Measurements from ENCODE around the gene RPRD1A. TPM values are rescaled to one million over a fixed set of nuclear protein-coding genes. Genes with fewer than 3 reads are reported as not detected.

Gene RPRD1A
- total RNA-seq, 1 experiment from 2014 or later = 80.7 TPM

DNA sequence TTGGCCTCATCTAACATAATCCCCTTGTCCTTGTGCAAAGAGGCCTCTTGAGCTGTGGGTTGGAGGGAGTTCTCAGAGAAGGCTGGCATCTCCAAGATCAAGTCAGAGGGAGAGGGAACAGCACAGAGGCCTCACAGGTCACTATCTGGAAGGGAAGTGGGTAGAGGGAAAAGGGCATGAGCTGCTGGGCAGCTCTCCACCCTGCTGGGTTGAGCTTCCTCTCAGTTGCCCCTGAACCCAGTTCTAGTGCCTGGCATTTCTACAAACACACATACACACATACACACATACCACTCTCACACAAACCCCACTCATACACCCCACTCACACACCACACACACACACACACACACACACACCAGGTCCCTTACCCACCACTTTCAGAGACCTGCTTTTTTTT lies 125.2 kb downstream of the RPRD1A start:
- RAD21 ChIA-PET (ENCODE audit: low non-redundant PET in 1 of 2, low total read pairs in 2 of 2, uncharacterized antibody in 2 of 2, unreplicated experiment in 2 of 2) = no interaction called here
- POLR2A ChIA-PET = no interaction called here
- Histone ChIP-seq H3K9me2 (ENCODE audit: insufficient read depth) (no peaks in the 10 kb centered on the region), H3K27me3 (ENCODE audit: insufficient read depth, low read length) (no peaks in the 10 kb centered on the region), H2AFZ (ENCODE audit: low read depth, low read length, poor library complexity, severe bottlenecking) (no peak overlapping the region), H3K27ac (ENCODE audit: low read depth, low read length) (no peak overlapping the region), H3K36me3 (ENCODE audit: control insufficient read depth in 1 of 2, insufficient read depth in 2 of 2, low read length in 2 of 2) (no peaks in the 10 kb centered on the region), H3K79me2 (ENCODE audit: insufficient read depth, low read length) (no peaks in the 10 kb centered on the region), H3K4me1 (ENCODE audit: control insufficient read depth in 1 of 2, insufficient read depth in 2 of 2, low read length in 2 of 2) (no peaks in the 10 kb centered on the region), H3K9ac (ENCODE audit: low read length) (no peak overlapping the region), H4K20me1 (ENCODE audit: insufficient read depth) (no peaks in the 10 kb centered on the region), H3K4me3 (replicated peaks in 1 of 2; ENCODE audit: low read depth in 1 of 2, low read length in 2 of 2) (no peak overlapping the region), H3K4me2 (ENCODE audit: low read length) (no peak overlapping the region), H3K9me3 (ENCODE audit: control insufficient read depth in 1 of 2, insufficient read depth in 1 of 2, low read depth in 1 of 2, low read length in 2 of 2) (no peaks in the 10 kb centered on the region)
- TF ChIP-seq POLR2AphosphoS5 (IDR thresholded peaks at IDR 0.05; ENCODE audit: low read depth, low read length) (no peak), SRF (IDR thresholded peaks at IDR 0.05; ENCODE audit: low read depth) (no peak), FOSL1 (IDR thresholded peaks at IDR 0.05; ENCODE audit: low read depth) (no peak), RAD21 (IDR thresholded peaks at IDR 0.05; ENCODE audit: low read depth) (no peak), JUND (IDR thresholded peaks at IDR 0.05) (no peak)
- TF ChIP-seq, protein P1, sequence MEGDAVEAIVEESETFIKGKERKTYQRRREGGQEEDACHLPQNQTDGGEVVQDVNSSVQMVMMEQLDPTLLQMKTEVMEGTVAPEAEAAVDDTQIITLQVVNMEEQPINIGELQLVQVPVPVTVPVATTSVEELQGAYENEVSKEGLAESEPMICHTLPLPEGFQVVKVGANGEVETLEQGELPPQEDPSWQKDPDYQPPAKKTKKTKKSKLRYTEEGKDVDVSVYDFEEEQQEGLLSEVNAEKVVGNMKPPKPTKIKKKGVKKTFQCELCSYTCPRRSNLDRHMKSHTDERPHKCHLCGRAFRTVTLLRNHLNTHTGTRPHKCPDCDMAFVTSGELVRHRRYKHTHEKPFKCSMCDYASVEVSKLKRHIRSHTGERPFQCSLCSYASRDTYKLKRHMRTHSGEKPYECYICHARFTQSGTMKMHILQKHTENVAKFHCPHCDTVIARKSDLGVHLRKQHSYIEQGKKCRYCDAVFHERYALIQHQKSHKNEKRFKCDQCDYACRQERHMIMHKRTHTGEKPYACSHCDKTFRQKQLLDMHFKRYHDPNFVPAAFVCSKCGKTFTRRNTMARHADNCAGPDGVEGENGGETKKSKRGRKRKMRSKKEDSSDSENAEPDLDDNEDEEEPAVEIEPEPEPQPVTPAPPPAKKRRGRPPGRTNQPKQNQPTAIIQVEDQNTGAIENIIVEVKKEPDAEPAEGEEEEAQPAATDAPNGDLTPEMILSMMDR (IDR thresholded peaks at IDR 0.05 in 2 of 3, conservative IDR thresholded peaks at IDR 0.05 in 1 of 3; ENCODE audit: borderline replicate concordance in 1 of 3, insufficient read depth in 1 of 3, low read depth in 2 of 3, low read length in 2 of 3) = no peak
- DNase-seq (ENCODE audit: low read depth, low spot score) (no peak), ATAC-seq (no peak)
- intact Hi-C loops (cut with micrococcal nuclease) = no loop called here
- CTCF ChIA-PET = interaction anchor here (1.3 to 2.3 kb wide), 2 partner anchors 9 to 14 kb away, joined by 3 to 7 read pairs; no protein-coding TSS in a partner anchor
- no TSS peak for BruUV-seq (replicated peaks)

DNA sequence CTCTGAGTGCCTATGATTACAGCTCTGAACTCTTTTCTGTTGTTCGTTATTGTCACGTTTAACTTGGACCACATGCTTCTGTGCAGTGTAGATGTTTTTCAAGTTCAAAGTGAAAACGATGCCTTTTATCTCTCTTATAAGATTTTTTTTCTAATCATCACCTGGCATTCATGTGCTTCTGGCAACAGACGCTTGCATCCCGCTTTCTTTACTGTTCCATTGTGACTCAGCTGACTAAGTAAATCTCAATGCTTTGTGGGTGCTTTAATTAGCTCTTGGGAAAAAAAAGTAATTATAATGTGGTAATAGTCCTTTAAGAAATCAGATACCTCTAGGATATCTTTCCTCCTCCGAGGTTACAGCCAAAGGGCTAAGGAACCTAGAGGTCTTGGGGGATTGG lies 126.1 kb downstream of the RPRD1A start:
- Histone ChIP-seq H3K79me2 (ENCODE audit: insufficient read depth, low read length) (no peaks in the 10 kb centered on the region), H3K4me1 (ENCODE audit: control insufficient read depth in 1 of 2, insufficient read depth in 2 of 2, low read length in 2 of 2) (no peaks in the 10 kb centered on the region), H3K9me3 (ENCODE audit: control insufficient read depth in 1 of 2, insufficient read depth in 1 of 2, low read depth in 1 of 2, low read length in 2 of 2) (no peaks in the 10 kb centered on the region), H2AFZ (ENCODE audit: low read depth, low read length, poor library complexity, severe bottlenecking) (no peak overlapping the region), H3K27ac (ENCODE audit: low read depth, low read length) (no peak overlapping the region), H3K4me3 (replicated peaks in 1 of 2; ENCODE audit: low read depth in 1 of 2, low read length in 2 of 2) (no peak overlapping the region), H3K9ac (ENCODE audit: low read length) (no peak overlapping the region), H3K27me3 (ENCODE audit: insufficient read depth, low read length) (no peaks in the 10 kb centered on the region), H4K20me1 (ENCODE audit: insufficient read depth) (no peaks in the 10 kb centered on the region), H3K36me3 (ENCODE audit: control insufficient read depth in 1 of 2, insufficient read depth in 2 of 2, low read length in 2 of 2) (no peaks in the 10 kb centered on the region), H3K4me2 (ENCODE audit: low read length) (no peak overlapping the region), H3K9me2 (ENCODE audit: insufficient read depth) (no peaks in the 10 kb centered on the region)
- POLR2A ChIA-PET = no interaction called here
- TF ChIP-seq EZH2 (IDR thresholded peaks at IDR 0.05) (no peak), MAX (IDR thresholded peaks at IDR 0.05) (no peak), REST (IDR thresholded peaks at IDR 0.05; ENCODE audit: low read depth) (no peak), ZNF274 (IDR thresholded peaks at IDR 0.05; ENCODE audit: low read depth, low read length) (no peak), FOSL1 (IDR thresholded peaks at IDR 0.05; ENCODE audit: low read depth) (no peak), EGR1 (IDR thresholded peaks at IDR 0.05; ENCODE audit: low read depth) (no peak)
- TF ChIP-seq, protein P1 (IDR thresholded peaks at IDR 0.05 in 2 of 3, conservative IDR thresholded peaks at IDR 0.05 in 1 of 3; ENCODE audit: borderline replicate concordance in 1 of 3, insufficient read depth in 1 of 3, low read depth in 2 of 3, low read length in 2 of 3) = no peak
- ATAC-seq (no peak), DNase-seq (ENCODE audit: low read depth, low spot score) (no peak)
- CTCF ChIA-PET = interaction anchor here (1.3 to 2.3 kb wide), 2 partner anchors 9 to 13 kb away, joined by 3 to 7 read pairs; no protein-coding TSS in a partner anchor
- RAD21 ChIA-PET (ENCODE audit: low non-redundant PET in 1 of 2, low total read pairs in 2 of 2, uncharacterized antibody in 2 of 2, unreplicated experiment in 2 of 2) = no interaction called here
- intact Hi-C loops (cut with micrococcal nuclease) = no loop called here
- BruUV-seq (replicated peaks) = no TSS peak

Data from HCT116 (cell line).